GM12875 (cell line): Measurements from ENCODE around the gene BCAR1.
"Not testable (repeated sequence)": the region's sequence is repeated elsewhere in the genome, so short reads cannot be mapped to it uniquely, and the experiment has no call there.

Source experiments
- H3K4me3 ChIP-seq: one replicate; pipeline ENCODE4 v1.5.1; 2011; ENCODE audit warnings: low read depth, low read length, control low read depth
- CTCF ChIP-seq: IDR thresholded peaks from 2 replicates; pipeline ENCODE4 v1.5.1; 2011; ENCODE audit warnings: low read depth, mild to moderate bottlenecking, control low read depth, inconsistent platforms, low read length, moderate library complexity, borderline replicate concordance; ENCODE audit not compliant: insufficient read depth

The BCAR1 gene

GRCh38 chr16:75224306-75225082 lies 26.9 kb downstream of the BCAR1 start:
- H3K4me3 ChIP-seq = no peak overlapping the region
- no peak for TF ChIP-seq CTCF

DNA sequence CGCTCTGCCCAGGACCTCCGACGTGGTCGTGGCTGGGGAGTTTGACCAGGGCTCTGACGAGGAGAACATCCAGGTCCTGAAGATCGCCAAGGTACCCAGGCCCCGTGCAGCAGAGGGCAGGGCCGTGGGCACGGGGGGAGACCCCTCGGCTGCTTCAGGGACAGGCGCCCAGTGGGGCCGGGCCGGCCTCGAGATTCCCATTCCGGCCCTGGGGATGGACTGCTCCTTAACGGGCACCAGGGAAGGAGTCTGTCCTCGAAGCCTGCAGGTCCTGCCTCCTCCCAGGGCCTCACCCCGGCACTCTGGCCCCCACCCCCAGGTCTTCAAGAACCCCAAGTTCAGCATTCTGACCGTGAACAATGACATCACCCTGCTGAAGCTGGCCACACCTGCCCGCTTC lies 28.3 kb downstream of the BCAR1 start:
- H3K4me3 ChIP-seq = not testable (repeated sequence)

GRCh38 chr16:75222271-75222783 lies 29.1 kb downstream of the BCAR1 start:
- TF ChIP-seq CTCF = no peak
- H3K4me3 ChIP-seq = no peak overlapping the region

GRCh38 chr16:75219838-75220237 lies 31.6 kb downstream of the BCAR1 start:
- H3K4me3 ChIP-seq = no peak overlapping the region
- TF ChIP-seq CTCF = no peak

DNA sequence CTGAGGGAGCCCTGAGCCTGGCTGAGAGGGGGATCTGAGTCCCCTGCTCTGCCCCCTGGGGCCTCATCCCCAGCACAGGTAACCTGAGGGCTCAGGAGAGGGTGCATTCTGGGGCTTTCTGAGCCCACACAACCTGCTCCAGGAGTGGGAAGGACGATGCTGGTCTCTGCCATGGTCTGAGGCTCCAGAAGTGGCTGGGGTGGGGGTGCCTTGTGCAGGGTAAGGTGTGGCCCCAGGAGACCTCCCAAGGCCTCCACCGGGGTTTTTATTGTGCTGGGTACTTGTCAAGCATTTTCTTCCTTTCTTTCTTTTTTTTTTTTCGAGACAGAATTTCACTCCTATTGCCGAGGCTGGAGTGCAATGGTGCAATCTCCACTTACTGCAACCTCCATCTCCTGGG lies 32.3 kb downstream of the BCAR1 start:
- TF ChIP-seq CTCF = no peak
- H3K4me3 ChIP-seq = no peak overlapping the region

DNA sequence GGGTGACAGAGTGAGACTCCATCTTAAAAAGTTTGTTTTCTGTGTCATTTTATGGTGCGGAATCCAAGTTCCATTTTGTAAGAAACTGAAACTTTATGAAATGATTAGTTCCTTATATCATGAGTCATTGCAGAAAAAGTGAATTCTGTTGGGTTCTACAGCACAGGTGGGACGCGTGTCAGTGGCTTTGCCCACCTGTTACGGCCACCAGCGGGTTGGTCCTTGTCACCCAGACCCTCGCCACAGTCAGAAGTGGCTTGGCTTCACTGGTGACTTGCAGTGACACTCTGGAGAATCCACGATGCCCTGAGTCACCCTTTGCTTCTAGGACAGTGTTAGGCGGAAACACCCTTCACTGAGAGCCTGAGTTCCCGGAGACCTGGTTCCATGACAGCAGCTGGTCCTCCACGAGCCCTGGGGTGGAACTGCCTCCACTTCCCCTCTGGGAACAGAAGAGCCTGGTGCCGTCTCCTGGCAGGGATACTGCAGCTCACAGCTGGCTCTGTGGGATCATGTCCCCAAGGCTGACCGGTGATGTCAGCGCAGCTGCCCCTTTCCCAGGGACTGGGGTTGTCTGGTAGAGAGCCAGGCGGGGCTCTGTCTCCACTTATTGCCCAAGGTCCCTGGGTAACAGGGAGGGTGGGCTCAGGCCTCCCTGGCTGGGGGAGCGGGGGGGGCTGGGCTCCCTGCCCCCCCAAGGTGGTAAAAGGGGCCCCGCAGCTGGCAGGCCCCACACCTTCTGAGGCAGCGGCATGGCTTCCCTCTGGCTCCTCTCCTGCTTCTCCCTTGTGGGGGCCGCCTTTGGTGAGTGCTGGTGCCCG lies 33.0 kb downstream of the BCAR1 start, which contains the start of gene CTRB1:
Gene CTRB1 (plus strand): TSS at position 733 of the 821 bp plus-strand sequence. CDS start 20 bp downstream, at position 753.
- H3K4me3 ChIP-seq = no peak within 1 kb of the TSS
- TF ChIP-seq CTCF = no peak

- H3K4me3 ChIP-seq = no peak overlapping the region
- no peak for TF ChIP-seq CTCF
These were observed 34.0 kb downstream of the BCAR1 start for GRCh38 chr16:75217389-75217851.
